Stimulated activated CD4-positive, alpha-beta T cell treated with anti-CD3 and anti-CD28 coated beads, Interleukin-1b, Interleukin-23, amount 100 ng/mL, for 4 hours (primary cell): ENCODE results near the gene PCARE.
"Not testable (repeated sequence)": the region's sequence is repeated elsewhere in the genome, so short reads cannot be mapped to it uniquely, and the experiment has no call there.

Source experiments
- DNase-seq, 2 donors: peaks; one replicate each; pipeline ENCODE4 v3.0.0-alpha.2; 2020; ENCODE audit warnings: low read depth in 2 of 2

The PCARE gene

GRCh38 chr2:29097569-29097968 is 23.2 kb upstream of the PCARE start:
- no peak for DNase-seq

- no peak for DNase-seq
Measured at GRCh38 chr2:29096969-29097368, 22.6 kb upstream of the PCARE start.

- DNase-seq: not testable (repeated sequence)
Measured at GRCh38 chr2:29090311-29090710, 16.0 kb upstream of the PCARE start.

- DNase-seq: no peak
Measured at GRCh38 chr2:29084554-29084953, 10.2 kb upstream of the PCARE start.

- no peak for DNase-seq
Measured at GRCh38 chr2:29082804-29083495, 8.6 kb upstream of the PCARE start.

- DNase-seq: no peak
Measured at GRCh38 chr2:29080886-29081743, 6.8 kb upstream of the PCARE start.

GRCh38 chr2:29079887-29080286 is 5.6 kb upstream of the PCARE start:
- DNase-seq: no peak

GRCh38 chr2:29075894-29076705 is 1.8 kb upstream of the PCARE start:
- no peak for DNase-seq

- DNase-seq: no peak
Measured at GRCh38 chr2:29073933-29074332, 390 bp downstream of the PCARE start.

- no peak for DNase-seq
Measured at GRCh38 chr2:29072971-29073725, 1.2 kb downstream of the PCARE start.

GRCh38 chr2:29072251-29072650 is 2.1 kb downstream of the PCARE start:
- DNase-seq: no peak

GRCh38 chr2:29071032-29071975 is 3.0 kb downstream of the PCARE start:
- no peak for DNase-seq

GRCh38 chr2:29070526-29070925 is 3.8 kb downstream of the PCARE start:
- DNase-seq: no peak

- no peak for DNase-seq
Measured at GRCh38 chr2:29068513-29068912, 5.8 kb downstream of the PCARE start.

- no peak for DNase-seq
Measured at GRCh38 chr2:29066997-29067605, 7.2 kb downstream of the PCARE start.

- no peak for DNase-seq
Measured at GRCh38 chr2:29066271-29066860, 8.0 kb downstream of the PCARE start.

- DNase-seq: no peak
Measured at GRCh38 chr2:29065068-29065811, 9.1 kb downstream of the PCARE start.

- DNase-seq: no peak
Measured at GRCh38 chr2:29064746-29065067, 9.6 kb downstream of the PCARE start.

- no peak for DNase-seq
Measured at GRCh38 chr2:29064346-29064715, 10.0 kb downstream of the PCARE start.
